Stimulated activated CD8-positive, alpha-beta memory T cell treated with anti-CD3 and anti-CD28 coated beads, Interleukin-7, amount 100 ng/mL, for 1 hour (primary cell): ENCODE results near the gene CFAP92.
"Not testable (repeated sequence)": the region's sequence is repeated elsewhere in the genome, so short reads cannot be mapped to it uniquely, and the experiment has no call there.

Source experiments
- DNase-seq, 2 donors: peaks; one replicate each; pipeline ENCODE4 v3.0.0-alpha.2; 2020; ENCODE audit warnings: low read depth in 2 of 2

Gene CFAP92

GRCh38 chr3:128902426-128902825 lies 91.5 kb downstream of the CFAP92 start:
- DNase-seq = no peak

DNA sequence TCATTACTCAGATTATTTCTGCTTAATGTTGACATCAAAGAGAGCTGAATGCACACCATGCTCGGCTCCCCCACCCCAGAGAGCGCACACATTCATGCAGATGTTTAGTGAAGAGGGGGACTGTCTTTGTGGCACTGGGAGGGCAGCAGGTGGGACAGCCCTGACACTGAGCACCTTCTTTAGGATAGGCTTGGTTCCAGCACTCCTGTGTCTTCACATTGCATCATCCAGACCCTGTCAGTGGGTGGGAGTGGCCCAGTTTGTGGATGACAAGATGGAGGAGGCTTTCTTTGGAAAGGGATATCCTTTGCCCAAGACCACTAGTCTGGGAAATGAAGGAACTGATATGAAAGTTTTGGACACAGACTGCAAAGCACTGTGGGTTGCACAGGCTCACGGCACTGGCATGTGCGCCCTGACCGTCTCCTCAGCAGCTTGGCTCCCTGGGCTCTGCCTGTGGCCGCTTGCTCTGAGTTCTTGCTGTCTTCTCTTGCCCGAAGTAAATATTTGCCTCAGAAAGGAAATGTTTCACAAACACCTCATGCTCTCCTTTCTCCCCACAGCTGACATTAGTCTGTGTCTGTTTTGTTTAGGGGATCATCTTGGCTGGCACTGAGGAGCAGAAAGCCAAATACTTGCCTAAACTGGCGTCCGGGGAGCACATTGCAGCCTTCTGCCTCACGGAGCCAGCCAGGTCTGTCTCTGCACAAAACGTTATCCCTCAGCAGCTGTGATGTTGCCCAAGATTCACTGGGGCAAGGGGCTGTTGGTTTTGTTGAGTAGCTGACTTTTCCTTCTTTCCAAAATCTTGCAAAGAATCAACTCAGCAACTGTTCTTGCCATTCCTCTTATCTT lies 97.8 kb downstream of the CFAP92 start:
- DNase-seq = no peak

GRCh38 chr3:128889139-128889894 lies 104.6 kb downstream of the CFAP92 start:
- DNase-seq = no peak

GRCh38 chr3:128884992-128885391 lies 108.9 kb downstream of the CFAP92 start:
- DNase-seq = no peak

- no peak for DNase-seq
Measured at GRCh38 chr3:128882719-128883118, 111.2 kb downstream of the CFAP92 start.

- DNase-seq = no peak
Measured at GRCh38 chr3:128881576-128881975, 112.3 kb downstream of the CFAP92 start.

DNA sequence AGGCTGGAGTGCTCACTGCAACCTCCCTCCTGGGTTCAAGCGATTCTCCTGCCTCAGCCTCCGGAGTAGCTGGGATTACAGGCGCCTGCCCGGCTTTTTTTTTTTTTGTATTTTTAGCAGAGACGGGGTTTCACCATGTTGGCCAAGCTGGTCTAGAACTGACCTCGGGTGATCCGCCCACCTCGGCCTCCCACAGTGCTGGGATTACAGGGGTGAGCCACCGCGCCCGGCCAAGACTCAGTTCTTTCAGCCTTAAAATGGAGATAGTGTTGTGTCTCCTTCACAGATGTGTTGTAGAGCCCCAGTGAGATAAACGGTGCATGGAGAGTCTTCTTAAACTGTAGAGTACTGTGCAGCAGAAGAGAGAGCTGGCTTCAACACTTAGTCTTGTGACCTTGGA lies 113.4 kb downstream of the CFAP92 start:
- DNase-seq = not testable (repeated sequence)

DNA sequence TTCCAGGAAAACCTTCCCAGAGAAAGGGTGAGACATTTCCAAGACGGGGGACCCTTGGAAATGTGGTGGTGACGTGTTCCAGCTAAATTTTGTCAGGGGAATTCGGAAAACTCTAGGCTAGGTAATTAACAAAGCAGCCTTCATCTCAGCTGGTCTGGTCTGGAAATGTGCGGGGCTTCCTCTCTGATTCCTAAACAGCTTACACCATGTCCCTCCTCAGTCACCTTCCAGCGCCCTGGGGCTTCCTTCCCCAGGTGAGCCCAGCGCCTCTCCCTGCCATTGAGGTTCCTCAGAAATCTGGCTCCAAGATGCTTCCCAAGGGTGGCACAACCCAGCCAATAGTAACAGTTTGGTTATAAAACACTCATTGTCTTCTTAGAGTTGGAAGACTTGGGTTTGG lies 113.9 kb downstream of the CFAP92 start:
- DNase-seq = no peak

- DNase-seq = peak; percentile 92 to 97
Measured at GRCh38 chr3:128879125-128879969, 114.5 kb downstream of the CFAP92 start, which contains the start of gene ACAD9. Gene ACAD9 (plus strand): TSS chr3:128879620. CDS start chr3:128879692, 72 bp downstream.

- DNase-seq = no peak
Measured at GRCh38 chr3:128878556-128879124, 115.2 kb downstream of the CFAP92 start.

GRCh38 chr3:128878011-128878457 lies 115.8 kb downstream of the CFAP92 start:
- no peak for DNase-seq

DNA sequence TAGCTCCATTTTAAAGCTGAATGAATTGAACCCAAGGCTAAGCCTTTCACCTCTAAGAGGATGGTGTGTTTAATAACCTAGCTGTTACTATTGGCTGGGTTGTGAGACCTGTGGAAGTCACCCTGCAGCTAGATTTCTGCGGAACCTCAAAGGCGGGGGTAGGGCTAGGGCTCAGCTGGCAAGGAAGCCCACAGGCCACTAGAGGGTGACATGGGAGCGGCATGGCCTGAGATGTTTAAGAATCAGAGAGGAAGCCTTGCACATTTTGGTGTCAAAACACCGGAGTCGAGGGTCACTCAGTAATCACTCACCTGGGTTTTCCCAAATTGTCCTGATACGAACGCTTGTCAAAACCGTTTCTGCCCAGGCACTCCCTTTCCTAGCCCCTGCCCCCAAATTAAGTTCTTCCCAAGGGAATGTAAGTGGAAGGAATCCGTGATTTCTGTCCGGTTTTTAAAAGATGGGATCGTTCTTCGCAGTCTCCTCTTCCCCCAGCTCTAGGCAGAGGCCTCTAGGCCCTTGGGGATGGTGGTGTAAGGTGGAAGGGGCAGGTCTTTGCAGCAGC lies 118.2 kb downstream of the CFAP92 start:
- DNase-seq = peak; percentile 7 to 30

- no peak for DNase-seq
Measured at GRCh38 chr3:128874481-128875180, 119.2 kb downstream of the CFAP92 start.

DNA sequence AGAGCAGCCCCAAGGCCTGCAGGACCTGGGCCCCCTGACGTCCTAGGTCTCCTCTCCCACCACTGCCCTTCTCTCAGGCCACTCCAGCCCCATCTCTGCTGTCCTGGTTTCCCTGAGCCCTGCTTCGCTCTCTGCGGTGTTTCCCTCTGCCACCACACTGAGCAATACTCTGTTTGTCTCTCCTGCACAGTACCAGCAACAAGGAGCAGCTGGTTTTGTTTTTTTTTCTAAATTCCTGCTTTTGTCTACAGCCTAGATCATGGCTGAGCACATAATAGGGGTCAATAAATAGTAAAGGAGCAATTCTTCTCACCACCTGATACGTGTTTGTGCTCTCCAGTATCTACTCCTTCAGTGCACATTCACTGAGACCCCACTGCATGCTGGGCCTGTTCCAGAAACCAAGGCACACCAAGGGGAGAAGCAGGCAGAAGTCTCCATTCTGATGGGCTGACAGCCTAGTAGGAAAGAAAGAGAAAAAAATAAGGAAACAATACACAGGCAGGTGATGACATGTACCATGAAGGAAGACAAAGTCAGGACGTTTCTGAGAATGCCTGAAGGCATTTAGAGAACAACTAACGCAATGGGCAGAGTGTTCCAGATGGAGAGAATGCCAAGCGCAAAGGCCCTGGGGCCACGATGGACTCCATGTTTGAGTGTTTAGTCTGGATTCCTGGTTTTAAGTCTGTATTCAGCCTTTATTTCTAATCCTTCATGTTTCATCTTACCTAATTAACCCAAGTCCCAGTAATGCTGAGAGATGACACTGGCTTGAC lies 120.4 kb downstream of the CFAP92 start:
- no peak for DNase-seq

DNA sequence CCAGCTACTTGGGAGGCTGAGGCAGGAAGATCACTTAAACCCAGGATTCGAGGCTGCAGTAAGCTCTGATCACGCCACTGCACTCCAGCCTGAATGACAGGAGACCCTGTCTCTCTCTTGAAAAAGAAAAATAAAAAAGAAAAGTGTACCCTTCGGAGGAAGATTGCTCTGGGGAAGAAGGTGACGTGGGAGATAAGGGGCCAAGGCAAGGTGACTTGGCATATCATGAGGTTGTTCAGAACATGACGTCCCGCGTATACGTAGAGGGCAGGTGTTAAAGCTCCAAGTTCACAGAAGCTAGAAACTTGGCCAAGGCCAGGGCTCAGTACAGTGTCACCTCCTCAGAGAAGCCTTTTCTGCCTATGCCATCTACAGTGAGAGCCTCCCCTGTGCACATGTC lies 121.1 kb downstream of the CFAP92 start:
- DNase-seq = no peak

DNA sequence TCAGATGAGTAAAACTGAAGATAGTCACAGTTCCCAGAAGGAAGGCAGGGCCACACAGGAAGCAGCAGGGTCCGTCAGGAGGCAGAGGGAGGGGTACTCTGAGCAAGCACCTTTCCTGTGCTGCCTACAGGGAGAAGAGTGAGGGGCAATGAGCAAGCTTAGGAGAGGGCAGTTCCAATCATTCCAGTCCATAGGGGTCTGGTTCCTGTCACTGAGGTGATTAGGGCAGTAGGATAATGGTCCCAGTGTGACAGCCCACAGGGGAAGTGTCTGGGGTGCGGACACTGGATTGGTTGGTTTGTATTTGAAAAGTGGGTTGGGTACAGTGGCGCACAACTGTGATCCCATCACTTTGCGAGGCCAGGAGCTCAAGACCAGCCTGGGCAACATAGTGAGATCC lies 121.6 kb downstream of the CFAP92 start:
- DNase-seq = no peak

DNA sequence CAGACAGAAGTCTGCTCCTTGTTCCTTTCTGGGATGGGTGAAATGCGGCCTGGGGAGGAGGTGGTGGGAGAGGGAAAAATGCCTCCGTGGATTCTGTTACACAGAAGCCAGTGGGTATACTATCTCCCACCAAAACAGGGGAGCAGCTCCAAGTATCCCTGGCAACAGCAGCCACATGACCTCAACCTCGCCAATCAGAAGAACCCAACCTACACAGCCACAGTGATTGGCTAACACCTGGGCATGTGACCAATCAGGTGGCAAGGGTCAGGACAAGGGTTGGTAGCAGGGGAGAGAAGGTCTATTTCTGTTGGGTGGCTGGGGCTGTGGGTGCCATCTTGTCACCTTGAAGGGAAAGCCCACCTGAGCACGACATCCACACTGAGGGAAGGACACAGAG lies 123.5 kb downstream of the CFAP92 start:
- DNase-seq = no peak

DNA sequence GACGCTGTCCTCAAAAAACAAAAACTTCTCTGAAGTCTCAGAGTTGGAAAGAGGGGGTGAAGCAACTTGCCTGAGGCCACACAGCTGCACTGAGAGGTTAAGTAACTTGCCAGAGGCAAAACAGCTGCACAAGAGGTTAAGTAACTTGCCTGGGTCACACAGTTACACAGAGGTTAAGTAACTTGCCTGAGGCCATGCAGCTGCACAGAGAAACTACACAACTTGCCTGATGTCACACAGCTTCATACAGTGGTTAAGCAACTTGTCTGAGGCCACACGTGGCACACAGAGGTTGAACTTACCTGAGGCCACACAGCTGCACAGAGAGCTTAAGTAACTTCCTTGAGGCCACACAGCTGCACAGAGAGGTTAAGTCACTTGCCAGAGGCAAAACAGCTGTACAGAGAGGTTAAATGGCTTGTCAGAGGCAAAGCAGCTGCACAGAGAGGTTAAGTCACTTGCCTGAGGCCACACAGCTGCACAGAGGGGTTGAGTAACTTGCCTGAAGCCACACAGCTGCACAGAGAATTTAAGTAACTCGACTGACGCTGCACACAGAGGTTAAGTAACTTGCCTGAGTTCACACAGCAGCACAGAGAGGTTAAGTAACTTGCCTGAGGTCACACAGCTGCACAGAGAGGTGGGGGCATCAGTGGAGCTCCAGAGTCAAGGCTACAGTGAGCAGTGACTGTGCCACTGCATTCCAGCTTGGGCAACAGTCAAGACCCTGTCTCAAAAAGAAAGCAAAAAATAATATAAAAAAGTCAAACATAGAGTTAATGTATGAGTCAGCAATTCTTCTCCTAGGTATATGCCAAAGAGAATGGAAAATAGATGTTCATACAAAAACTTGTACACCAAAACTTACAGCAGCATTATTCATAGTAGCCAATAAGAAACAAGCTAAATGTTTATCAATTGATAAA lies 126.4 kb downstream of the CFAP92 start:
- DNase-seq = no peak
